Spinal cord (tissue), 10 donors: ENCODE results near the gene NCAPG2. TPM values are rescaled to one million over a fixed set of nuclear protein-coding genes. Genes with fewer than 3 reads are reported as not detected.
A peak's percentile ranks its signal among the peaks of the same experiment; 100 is the strongest.
"Not testable (repeated sequence)": the region's sequence is repeated elsewhere in the genome, so short reads cannot be mapped to it uniquely, and the experiment has no call there.

Experiments
- DNase-seq, 6 donors: peaks; one replicate each; pipeline versions ENCODE4 v3.0.0 to v3.0.0-alpha.2; 2013 to 2015; ENCODE audit warnings: low spot score in 6 of 6, low read depth in 4 of 6
- H3K27ac ChIP-seq: one replicate; pipeline ENCODE4 v1.5.1; 2013; ENCODE audit warnings: low read depth, low read length, control low read depth
- H3K27me3 ChIP-seq: one replicate; pipeline ENCODE4 v1.6.1; 2013; ENCODE audit warnings: low read length; ENCODE audit not compliant: control insufficient read depth, insufficient read depth
- H3K36me3 ChIP-seq: one replicate; pipeline ENCODE4 v1.6.1; 2013; ENCODE audit warnings: low read length; ENCODE audit not compliant: control insufficient read depth, insufficient read depth
- H3K4me1 ChIP-seq: one replicate; pipeline ENCODE4 v1.6.1; 2013; ENCODE audit warnings: low read length; ENCODE audit not compliant: control insufficient read depth, insufficient read depth
- H3K4me3 ChIP-seq: one replicate; pipeline ENCODE4 v1.5.1; 2013; ENCODE audit warnings: low read depth, low read length, control low read depth
- H3K9me3 ChIP-seq: one replicate; pipeline ENCODE4 v1.6.1; 2013; ENCODE audit warnings: low read length; ENCODE audit not compliant: control insufficient read depth, insufficient read depth
- WGBS: methylation state at CpG from one replicate; pipeline ENCODE4 v1.1.5; 2013; ENCODE audit warnings: missing lambda C conversion rate; ENCODE audit not compliant: insufficient coverage; 5-methylcytosine and 5-hydroxymethylcytosine counted together
- polyA plus RNA-seq, 2 donors: library from polyadenylated mRNA; unstranded; fragments of 120-200 nt; gene quantifications; one replicate each; pipeline ENCODE4 v1.2.1, GENCODE V29; 2013; ENCODE audit not compliant: insufficient read length in 2 of 2
- total RNA-seq, 2 donors: library from RNA; depleted of rRNA in 1 of 2; stranded (reverse); fragments of 120-200 nt in 1 of 2; fragments of >200 nt in 1 of 2; gene quantifications; one replicate each; pipeline versions ENCODE4 v1.2.3 to v1.2.4, GENCODE V29; 2013 to 2014
- donor health status: healthy.

Gene NCAPG2
- total and polyA plus RNA-seq, 4 donors, result 14.1 to 17.5 (median 16.3) TPM

DNA sequence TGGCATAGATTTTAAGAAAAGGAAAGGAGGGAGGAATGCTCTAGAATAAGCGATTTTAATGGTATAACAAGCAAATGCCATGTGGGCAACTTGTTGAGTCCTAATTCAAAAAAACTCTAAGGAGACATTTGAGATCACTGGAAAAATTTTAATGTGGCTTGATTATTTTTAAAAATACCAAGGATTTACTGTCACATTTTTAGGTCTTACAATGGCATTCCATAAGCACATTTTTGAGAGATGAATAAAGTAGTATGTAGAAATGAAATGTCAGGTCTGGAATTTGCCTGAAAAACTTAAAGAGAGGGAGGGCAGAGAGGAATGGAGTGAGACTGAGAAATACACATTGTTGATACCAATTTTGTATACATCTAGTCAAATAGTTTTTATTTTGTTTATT, 20.3 kb downstream of the NCAPG2 start:
- H3K27ac ChIP-seq, result no peak overlapping the region
- H3K4me1 ChIP-seq, result peaks cover 3% of the 10 kb centered on the region
- WGBS, result no CpG with 5 or more reads among the region's 1 CpG
- H3K27me3 ChIP-seq, result no peaks in the 10 kb centered on the region
- no peaks in the 10 kb centered on the region for H3K9me3 ChIP-seq
- H3K4me3 ChIP-seq, result no peak overlapping the region
- peaks cover 6% of the 10 kb centered on the region for H3K36me3 ChIP-seq
- no peak for DNase-seq

DNA sequence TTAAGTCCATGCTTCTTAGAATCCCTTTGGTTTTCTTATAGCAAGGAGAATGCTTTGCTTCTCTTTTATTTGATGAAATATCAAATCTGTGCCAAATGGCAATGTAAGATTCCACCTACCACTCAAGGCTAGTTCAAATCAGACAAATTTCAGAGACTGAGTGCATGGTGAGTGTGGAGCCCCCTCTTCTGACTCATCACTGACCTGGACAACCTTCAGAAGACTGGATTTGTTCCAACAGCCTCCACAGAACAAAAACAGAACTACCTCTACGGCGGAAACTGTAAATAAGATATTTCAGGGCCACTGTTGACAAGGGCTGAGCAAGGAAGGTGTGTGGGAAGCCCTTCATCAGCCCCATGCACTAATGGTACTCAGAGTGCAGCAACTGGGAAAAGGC, 21.1 kb downstream of the NCAPG2 start:
- no peaks in the 10 kb centered on the region for H3K27me3 ChIP-seq
- H3K9me3 ChIP-seq, result no peaks in the 10 kb centered on the region
- no peak for DNase-seq
- peaks cover 2% of the 10 kb centered on the region for H3K4me1 ChIP-seq
- no peak overlapping the region for H3K4me3 ChIP-seq
- H3K36me3 ChIP-seq, result peaks cover 3% of the 10 kb centered on the region
- no peak overlapping the region for H3K27ac ChIP-seq
- WGBS, result no CpG with 5 or more reads among the region's 2 CpGs

DNA sequence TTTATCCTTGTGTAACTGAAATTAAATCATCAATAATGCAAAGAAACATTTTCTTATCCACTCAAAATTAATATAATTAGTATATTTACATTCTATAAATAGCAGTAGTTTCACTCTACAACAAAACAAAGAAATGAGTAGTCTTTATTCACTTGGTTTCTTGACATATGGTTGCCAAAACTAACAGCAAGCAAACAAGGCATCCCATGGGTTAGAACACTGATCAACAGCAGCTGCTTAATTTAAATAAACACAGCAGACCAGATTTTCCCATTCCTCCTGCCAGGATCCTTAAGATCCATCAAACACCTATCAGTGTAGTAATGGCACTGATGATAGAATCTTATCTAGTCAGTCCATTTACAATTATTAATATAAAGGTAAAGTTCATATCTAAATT, 22.1 kb downstream of the NCAPG2 start:
- Histone ChIP-seq H3K27ac (no peak overlapping the region), H3K27me3 (no peaks in the 10 kb centered on the region), H3K4me3 (no peak overlapping the region), H3K36me3 (peaks cover 1% of the 10 kb centered on the region), H3K9me3 (no peaks in the 10 kb centered on the region), H3K4me1 (no peaks in the 10 kb centered on the region)
- DNase-seq, result peak in 2 of 6 donors; percentile 32 to 50

DNA sequence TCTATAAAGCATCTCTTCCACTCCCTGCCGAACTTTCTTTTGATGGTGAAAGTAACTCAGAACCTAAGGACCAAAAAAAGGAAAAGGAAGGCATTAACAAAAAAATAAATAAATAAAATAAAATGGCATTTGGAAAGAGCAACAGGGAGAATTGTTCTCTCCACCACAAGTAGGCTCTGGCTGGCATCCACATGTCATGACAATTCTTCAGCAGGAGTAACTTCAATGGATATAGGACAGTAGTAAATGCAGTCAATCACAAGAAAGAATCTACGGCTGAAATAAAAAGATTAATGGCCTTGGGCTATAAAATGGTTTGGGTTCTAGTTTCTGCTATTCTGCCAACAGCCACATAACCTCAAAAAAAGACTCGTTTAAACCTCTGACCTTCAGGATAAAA, 23.9 kb downstream of the NCAPG2 start:
- H3K4me3 ChIP-seq, result no peak overlapping the region
- WGBS, result no CpG with 5 or more reads among the region's 3 CpGs
- H3K27ac ChIP-seq, result no peak overlapping the region
- H3K9me3 ChIP-seq, result no peaks in the 10 kb centered on the region
- H3K27me3 ChIP-seq, result no peaks in the 10 kb centered on the region
- no peaks in the 10 kb centered on the region for H3K36me3 ChIP-seq
- no peak for DNase-seq
- no peaks in the 10 kb centered on the region for H3K4me1 ChIP-seq

DNA sequence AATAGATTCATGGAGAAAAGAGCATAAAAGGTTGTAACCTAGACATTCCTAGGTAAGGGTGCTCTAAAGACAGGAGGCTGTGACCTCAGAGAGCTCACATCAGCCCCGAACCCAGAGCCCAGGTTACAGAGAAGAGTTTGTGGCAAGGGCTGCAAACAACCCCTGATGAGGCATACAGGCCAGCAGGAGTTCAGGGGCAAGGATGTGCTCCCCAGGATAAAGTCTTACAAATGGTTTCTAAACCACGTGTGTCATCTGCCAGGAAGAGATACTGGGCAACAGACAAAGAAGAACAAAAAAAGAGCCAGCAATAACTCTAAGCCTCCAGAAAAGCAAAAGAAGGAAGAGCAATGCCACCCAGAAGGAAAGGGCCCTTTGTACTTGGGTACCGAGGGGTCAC, 27.7 kb downstream of the NCAPG2 start:
- WGBS, result 70% methylated on average over 2 of the region's 3 CpGs

DNA sequence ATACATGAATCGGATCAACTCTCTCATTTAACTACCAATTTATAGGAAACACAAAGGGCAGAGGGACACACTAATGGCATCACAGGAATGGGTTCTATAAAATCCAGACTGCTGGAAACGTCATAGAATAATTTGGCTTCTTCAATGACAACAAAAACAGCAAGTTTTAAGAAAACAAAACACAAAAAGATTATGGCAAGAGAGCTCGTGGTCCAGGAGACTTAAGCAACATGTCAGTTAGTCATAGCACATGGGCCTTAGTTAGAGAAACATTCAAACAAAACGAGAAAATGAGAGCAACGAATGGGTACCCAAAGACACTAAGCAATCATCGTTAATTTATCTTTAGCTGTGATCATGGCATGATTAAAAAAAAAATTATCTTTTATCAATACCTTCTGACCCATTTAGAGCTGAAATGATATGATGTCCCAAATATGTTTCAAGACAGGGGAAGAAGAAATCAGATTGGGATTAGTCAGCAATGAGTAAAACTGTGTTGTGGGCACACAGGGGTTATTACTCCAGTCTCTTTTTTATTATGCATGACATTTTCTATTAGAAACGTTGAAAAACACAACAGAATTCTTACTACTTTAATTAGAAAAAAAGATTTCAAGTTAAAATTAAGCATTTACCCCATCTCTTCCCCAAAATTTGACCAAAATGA, 28.3 kb downstream of the NCAPG2 start:
- no peak overlapping the region for H3K27ac ChIP-seq
- no peak overlapping the region for H3K4me3 ChIP-seq
- 96% methylated on average over 3 of the region's 7 CpGs for WGBS
- H3K4me1 ChIP-seq, result no peaks in the 10 kb centered on the region
- no peaks in the 10 kb centered on the region for H3K9me3 ChIP-seq
- no peak for DNase-seq
- peaks cover 13% of the 10 kb centered on the region for H3K36me3 ChIP-seq
- no peaks in the 10 kb centered on the region for H3K27me3 ChIP-seq

More for the DNA sequence above, 27.7 kb downstream of the NCAPG2 start:
- no peaks in the 10 kb centered on the region for H3K9me3 ChIP-seq
- H3K36me3 ChIP-seq, result peaks cover 13% of the 10 kb centered on the region
- no peaks in the 10 kb centered on the region for H3K27me3 ChIP-seq
- no peaks in the 10 kb centered on the region for H3K4me1 ChIP-seq
- H3K4me3 ChIP-seq, result no peak overlapping the region
- no peak overlapping the region for H3K27ac ChIP-seq
- no peak for DNase-seq

DNA sequence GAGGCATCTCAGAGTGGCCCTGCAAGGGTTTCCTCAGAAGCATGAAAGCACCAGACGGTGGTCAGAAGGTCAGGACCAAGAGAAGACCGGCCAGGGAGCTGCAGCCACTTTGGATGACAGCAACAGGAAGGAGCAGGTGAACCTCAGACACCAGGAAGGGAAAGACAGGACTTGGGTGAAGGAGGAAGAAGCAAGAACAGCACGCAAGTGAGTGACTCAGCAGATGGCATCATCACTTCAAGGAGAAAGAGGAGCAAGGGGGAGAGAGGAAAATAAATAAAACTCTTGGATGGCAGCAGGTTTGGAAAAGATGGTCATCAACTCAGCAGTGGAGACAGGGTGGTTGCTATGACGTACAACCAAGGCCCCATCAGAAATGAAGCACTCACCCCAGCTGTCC, 31.6 kb downstream of the NCAPG2 start:
- no peak for DNase-seq
- Histone ChIP-seq H3K36me3 (peaks cover 13% of the 10 kb centered on the region), H3K4me1 (no peaks in the 10 kb centered on the region), H3K27ac (no peak overlapping the region), H3K27me3 (no peaks in the 10 kb centered on the region), H3K9me3 (no peaks in the 10 kb centered on the region), H3K4me3 (no peak overlapping the region)
- WGBS, result 74% methylated on average over 4 of the region's 4 CpGs

DNA sequence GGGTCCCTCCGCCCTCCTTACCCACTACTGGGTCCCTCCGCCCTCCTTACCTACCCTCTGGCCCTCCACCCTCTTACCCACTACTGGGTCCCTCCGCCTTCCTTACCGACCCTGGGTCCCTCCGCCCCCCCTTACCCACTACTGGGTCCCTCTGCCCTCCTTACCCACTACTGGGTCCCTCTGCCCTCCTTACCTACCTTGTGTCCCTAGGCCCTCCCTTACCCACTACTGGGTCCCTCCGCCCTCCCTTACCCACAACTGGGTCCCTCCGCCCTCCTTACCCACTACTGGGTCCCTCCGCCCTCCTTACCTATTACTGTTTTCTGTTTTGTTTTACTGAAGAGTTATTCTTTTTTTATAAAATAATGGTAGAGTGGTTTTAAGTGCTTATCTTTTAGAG, 36.5 kb downstream of the NCAPG2 start:
- not testable (repeated sequence) for H3K9me3 ChIP-seq, H3K27ac ChIP-seq, DNase-seq, H3K27me3 ChIP-seq, H3K4me3 ChIP-seq, H3K4me1 ChIP-seq
- 96% methylated on average over 3 of the region's 8 CpGs for WGBS
- peaks cover 10% of the 10 kb centered on the region for H3K36me3 ChIP-seq

DNA sequence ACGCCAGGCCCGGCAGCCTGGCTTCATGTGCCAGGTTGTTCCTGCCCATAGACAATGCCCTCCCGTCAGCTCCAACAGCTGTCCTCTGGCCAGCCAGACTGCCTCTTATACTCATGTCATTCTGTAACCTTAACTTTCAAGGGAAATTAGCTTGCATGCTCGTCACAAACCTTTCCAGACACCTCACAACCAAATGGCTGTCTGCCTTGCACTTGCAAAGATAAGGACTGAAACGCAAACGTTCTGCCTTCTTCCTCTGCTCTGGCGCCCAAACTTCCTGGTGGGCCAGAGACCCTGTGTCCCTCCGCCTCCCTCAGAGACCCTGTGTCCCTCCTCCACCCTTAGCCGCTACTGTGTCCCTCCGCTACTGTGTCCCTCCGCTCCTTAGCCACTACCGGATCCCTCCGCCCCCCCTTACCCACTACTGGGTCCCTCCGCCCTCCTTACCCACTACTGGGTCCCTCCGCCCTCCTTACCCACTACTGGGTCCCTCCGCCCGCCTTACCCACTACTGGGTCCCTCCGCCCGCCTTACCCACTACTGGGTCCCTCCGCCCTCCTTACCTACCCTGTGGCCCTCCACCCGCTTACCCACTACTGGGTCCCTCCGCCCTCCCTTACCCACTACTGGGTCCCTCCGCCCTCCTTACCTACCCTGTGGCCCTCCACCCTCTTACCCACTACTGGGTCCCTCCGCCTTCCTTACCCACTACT, 37.5 kb downstream of the NCAPG2 start:
- H3K4me1 ChIP-seq, H3K27ac ChIP-seq, H3K27me3 ChIP-seq, H3K36me3 ChIP-seq, DNase-seq, H3K4me3 ChIP-seq, H3K9me3 ChIP-seq: not testable (repeated sequence)
- 90% methylated on average over 9 of the region's 24 CpGs for WGBS

DNA sequence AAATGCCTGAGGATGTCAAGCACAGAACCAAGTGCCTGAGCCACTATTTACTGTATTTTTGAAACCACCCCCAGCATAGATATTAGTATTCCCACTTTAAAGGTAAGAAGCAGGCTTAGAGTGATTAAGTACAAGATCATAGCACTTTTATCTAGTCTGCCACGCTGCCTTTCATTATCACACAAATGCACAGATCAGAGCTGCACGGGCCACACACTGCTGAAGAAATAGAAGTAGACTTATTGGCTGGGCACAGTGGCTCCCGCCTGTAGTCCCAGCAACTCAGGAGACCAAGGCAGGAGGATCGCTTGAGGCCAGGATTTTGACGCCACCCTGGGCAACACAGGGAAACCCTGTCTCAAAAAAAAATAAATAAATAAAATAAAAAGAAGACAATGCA, 38.2 kb downstream of the NCAPG2 start:
- no peak overlapping the region for H3K27ac ChIP-seq
- no peaks in the 10 kb centered on the region for H3K4me1 ChIP-seq
- H3K36me3 ChIP-seq, result peaks cover 7% of the 10 kb centered on the region
- DNase-seq, result no peak
- no CpG with 5 or more reads among the region's 5 CpGs for WGBS
- no peaks in the 10 kb centered on the region for H3K27me3 ChIP-seq
- H3K9me3 ChIP-seq, result no peaks in the 10 kb centered on the region
- no peak overlapping the region for H3K4me3 ChIP-seq
